K562 (cell line): ENCODE results near the gene LMX1B. TPM values are rescaled to one million over a fixed set of nuclear protein-coding genes. Genes with fewer than 3 reads are reported as not detected.
A peak's percentile ranks its signal among the peaks of the same experiment; 100 is the strongest.

Source experiments
- ATAC-seq: fragments of 200-7000 bp; cut with Tn5 transposase; 3 replicates; pipeline ENCODE4 v1.9.1; 2020; ENCODE audit warnings: moderate library complexity
- BruUV-seq: library from RNA; stranded (reverse); fragments of 400-500 nt; replicated peaks from 2 replicates; lab custom pipeline; 2021; lab: Mats Ljungman, UMichigan
- CTCF ChIA-PET: fragments of 300-600 bp; formaldehyde crosslinking; extraction: SDS; loops from one replicate; lab custom pipeline; 2021; ENCODE audit warnings: low intra/inter-chr PET ratio; lab: Yijun Ruan, JAX
- POLR2A ChIA-PET: fragments of 300-600, 350-650 bp; sonication (Branson Sonifier 250); formaldehyde crosslinking; extraction: SDS; loops from one replicate; lab custom pipeline; 2021; ENCODE audit warnings: antibody characterized with exemption, inconsistent platforms; lab: Yijun Ruan, JAX
- DNase-seq, 4 experiments: peaks; one replicate each; pipeline versions ENCODE4 v3.0.0 to v3.0.0-alpha.2; 2011 to 2018; ENCODE audit warnings: low spot score in 3 of 4, mixed read lengths in 3 of 4; ENCODE audit errors: extremely low read depth in 1 of 4
- FAIRE-seq: peaks from 2 replicates; lab custom pipeline; 2011; peaks lifted over from hg19 to GRCh38; lab: Jason Lieb, UNC
- H2AFZ ChIP-seq: 2 replicates; pipeline ENCODE4 v1.6.0; 2011; ENCODE audit warnings: low read depth, low read length, control low read depth, inconsistent platforms
- H3K27ac ChIP-seq: fragments of 200-600 bp; 3 replicates; pipeline ENCODE4 v1.8.0; 2011; ENCODE audit warnings: low read depth, mild to moderate bottlenecking, control low read depth, inconsistent platforms, low read length, moderate library complexity, mixed read lengths; ENCODE audit errors: extremely low read depth
- H3K27me3 ChIP-seq, 2 experiments: fragments of 300-600 bp in 1 of 2; 2 replicates in 1 of 2; 3 replicates in 1 of 2; pipeline versions ENCODE4 v1.6.0 to v1.8.0; 2011; ENCODE audit warnings: inconsistent platforms in 2 of 2, low read length in 2 of 2, mild to moderate bottlenecking in 1 of 2, mixed read lengths in 1 of 2, moderate library complexity in 1 of 2; ENCODE audit not compliant: control insufficient read depth in 2 of 2, insufficient read depth in 2 of 2
- H3K36me3 ChIP-seq: fragments of 300-600 bp; 3 replicates; pipeline ENCODE4 v1.8.0; 2011; ENCODE audit warnings: mild to moderate bottlenecking, low read length, inconsistent platforms; ENCODE audit not compliant: control insufficient read depth, insufficient read depth
- H3K4me1 ChIP-seq, 2 experiments: fragments of 200-600 bp in 1 of 2; replicated peaks in 1 of 2; 2 replicates in 1 of 2; 3 replicates in 1 of 2; pipeline versions ENCODE4 v1.5.1 to v1.8.0; 2011; ENCODE audit warnings: inconsistent platforms in 2 of 2, low read length in 2 of 2, mild to moderate bottlenecking in 1 of 2, mixed read lengths in 1 of 2, moderate library complexity in 1 of 2; ENCODE audit not compliant: control insufficient read depth in 2 of 2, insufficient read depth in 2 of 2
- H3K4me2 ChIP-seq: 2 replicates; pipeline ENCODE4 v1.6.1; 2011; ENCODE audit warnings: low read length, control low read depth, inconsistent platforms, mixed read lengths; ENCODE audit not compliant: insufficient read depth
- H3K4me3 ChIP-seq: fragments of 200-600 bp; sonication (generic), shearing (Covaris generic); 2 replicates; pipeline ENCODE4 v1.5.1; 2016; ENCODE audit warnings: control low read depth, inconsistent platforms
- H3K79me2 ChIP-seq: fragments of 200-600 bp; 3 replicates; pipeline ENCODE4 v1.8.0; 2011; ENCODE audit warnings: low read length, inconsistent platforms; ENCODE audit not compliant: control insufficient read depth, insufficient read depth
- H3K9ac ChIP-seq, 2 experiments: 2 replicates each; pipeline versions ENCODE4 v1.6.0 to v1.6.1; 2011; ENCODE audit warnings: low read depth in 2 of 2, low read length in 2 of 2, control low read depth in 1 of 2, inconsistent platforms in 1 of 2, mild to moderate bottlenecking in 1 of 2, mixed read lengths in 1 of 2; ENCODE audit not compliant: insufficient read depth in 1 of 2
- H3K9me1 ChIP-seq: one replicate; pipeline ENCODE4 v1.6.0; 2011; ENCODE audit warnings: inconsistent platforms, mild to moderate bottlenecking, low read length, moderate library complexity; ENCODE audit not compliant: control insufficient read depth, insufficient read depth
- H3K9me3 ChIP-seq: replicated peaks from 2 replicates; pipeline ENCODE4 v1.5.1; 2011; ENCODE audit warnings: low read depth, low read length, inconsistent platforms; ENCODE audit not compliant: control insufficient read depth, insufficient read depth
- H4K20me1 ChIP-seq: replicated peaks from 2 replicates; pipeline ENCODE4 v1.6.1; 2011; ENCODE audit warnings: low read length, inconsistent platforms, mixed read lengths; ENCODE audit not compliant: control insufficient read depth, insufficient read depth
- DNMT1 ChIP-seq: fragments of 450-650 bp; IDR thresholded peaks from 2 replicates; pipeline ENCODE4 v1.6.1; 2016; ENCODE audit warnings: antibody characterized with exemption, mild to moderate bottlenecking
- ETV5 ChIP-seq: sonication (generic); formaldehyde crosslinking; IDR thresholded peaks from 2 replicates; pipeline ENCODE4 v1.4.0; 2020; ENCODE audit warnings: low read depth, mild to moderate bottlenecking, missing genetic modification reagents
- MAZ ChIP-seq, 2 experiments: fragments of 450-650 bp in 1 of 2; sonication (generic) in 1 of 2; formaldehyde crosslinking; IDR thresholded peaks in 1 of 2; conservative IDR thresholded peaks in 1 of 2; 2 replicates each; pipeline versions ENCODE4 v1.4.0 to v1.5.0; 2020; ENCODE audit warnings: mild to moderate bottlenecking in 1 of 2, missing genetic modification reagents in 1 of 2
- MBD2 ChIP-seq: sonication (generic); IDR thresholded peaks from 2 replicates; pipeline ENCODE4 v1.6.1; 2016; ENCODE audit warnings: low read depth, borderline replicate concordance
- MEIS2 ChIP-seq: fragments of 450-650 bp; IDR thresholded peaks from 2 replicates; pipeline ENCODE4 v1.6.1; 2014; ENCODE audit warnings: mild to moderate bottlenecking; ENCODE audit not compliant: partially characterized antibody
- PML ChIP-seq: IDR thresholded peaks from 2 replicates; pipeline ENCODE4 v1.6.1; 2012; ENCODE audit warnings: low read length, inconsistent platforms
- RCOR1 ChIP-seq, 2 experiments: IDR thresholded peaks; 2 replicates each; pipeline ENCODE4 v1.6.1; 2012; ENCODE audit warnings: low read depth in 2 of 2, low read length in 2 of 2, borderline replicate concordance in 1 of 2, improper control_type of control experiment in 1 of 2
- SMARCE1 ChIP-seq: fragments of 450-650 bp; IDR thresholded peaks from 2 replicates; pipeline ENCODE4 v1.7.1; 2016; ENCODE audit warnings: mild to moderate bottlenecking
- SMC3 ChIP-seq: conservative IDR thresholded peaks from 2 replicates; pipeline ENCODE4 v1.6.1; 2011; ENCODE audit warnings: low read depth, low read length, improper control_type of control experiment; ENCODE audit not compliant: insufficient read depth
- ZNF121 ChIP-seq: sonication (generic); formaldehyde crosslinking; conservative IDR thresholded peaks from 2 replicates; pipeline ENCODE4 v1.8.0; 2022; ENCODE audit warnings: missing genetic modification reagents
- ZNF184 ChIP-seq: sonication (generic); formaldehyde crosslinking; IDR thresholded peaks from 2 replicates; pipeline ENCODE4 v1.5.0; 2020; ENCODE audit warnings: missing genetic modification reagents
- ZNF263 ChIP-seq: sonication (generic); formaldehyde crosslinking; IDR thresholded peaks from 2 replicates; pipeline ENCODE4 v1.8.0; 2022; ENCODE audit warnings: mild to moderate bottlenecking, missing genetic modification reagents, borderline replicate concordance
- ZNF407 ChIP-seq: fragments of 450-650 bp; IDR thresholded peaks from 2 replicates; pipeline ENCODE4 v1.6.1; 2016; ENCODE audit warnings: low read depth
- WGBS: fragments of 100-300 bp; shearing (Covaris generic); methylation state at CpG from one replicate; pipeline ENCODE4 v1.1.6; 2016; ENCODE audit warnings: low coverage, mixed read lengths; ENCODE audit not compliant: insufficient coverage; ENCODE audit errors: missing lambda C conversion rate; 5-methylcytosine and 5-hydroxymethylcytosine counted together
- in situ Hi-C: fragments of 300-500 bp; cut with MboI; formaldehyde crosslinking; loops from 4 replicates; pipeline ENCODE4 v1.15.0; 2018; ENCODE audit warnings: inconsistent platforms, mixed read lengths
- intact Hi-C: fragments of 100-400 bp; cut with micrococcal nuclease; formaldehyde crosslinking; loops from 2 replicates; pipeline ENCODE4 v1.14.2; 2022
- polyA plus RNA-seq, 8 experiments: library from polyadenylated mRNA; depleted of rRNA in 4 of 8; stranded (reverse) in 5 of 8; unstranded in 3 of 8; fragments of >200 nt; fragmentation: Nextera tagmentation in 2 of 8; fragmentation: Illumina TruSeq in 1 of 8; extraction: Ambion mirVana in 2 of 8; extraction: Trizol in 1 of 8; gene quantifications; 2 replicates each; pipeline versions ENCODE4 v1.2.1 to v1.2.3, GENCODE V29; 2011 to 2014; ENCODE audit warnings: inconsistent platforms in 1 of 8, missing spikeins in 1 of 8
- total RNA-seq, 7 experiments: library from RNA; depleted of rRNA in 6 of 7; stranded (reverse); fragments of >200 nt in 6 of 7; fragmentation: Illumina TruSeq in 2 of 7; extraction: Trizol in 2 of 7; gene quantifications; 2 replicates each; pipeline versions ENCODE4 v1.2.1 to v1.2.3, GENCODE V29; 2011 to 2021; ENCODE audit warnings: low replicate concordance in 1 of 7

The LMX1B gene
- total and polyA plus RNA-seq, 9 of the 15 experiments (the other 6 are each of a cell fraction or from before 2014, with no cell fraction given) = not detected

DNA sequence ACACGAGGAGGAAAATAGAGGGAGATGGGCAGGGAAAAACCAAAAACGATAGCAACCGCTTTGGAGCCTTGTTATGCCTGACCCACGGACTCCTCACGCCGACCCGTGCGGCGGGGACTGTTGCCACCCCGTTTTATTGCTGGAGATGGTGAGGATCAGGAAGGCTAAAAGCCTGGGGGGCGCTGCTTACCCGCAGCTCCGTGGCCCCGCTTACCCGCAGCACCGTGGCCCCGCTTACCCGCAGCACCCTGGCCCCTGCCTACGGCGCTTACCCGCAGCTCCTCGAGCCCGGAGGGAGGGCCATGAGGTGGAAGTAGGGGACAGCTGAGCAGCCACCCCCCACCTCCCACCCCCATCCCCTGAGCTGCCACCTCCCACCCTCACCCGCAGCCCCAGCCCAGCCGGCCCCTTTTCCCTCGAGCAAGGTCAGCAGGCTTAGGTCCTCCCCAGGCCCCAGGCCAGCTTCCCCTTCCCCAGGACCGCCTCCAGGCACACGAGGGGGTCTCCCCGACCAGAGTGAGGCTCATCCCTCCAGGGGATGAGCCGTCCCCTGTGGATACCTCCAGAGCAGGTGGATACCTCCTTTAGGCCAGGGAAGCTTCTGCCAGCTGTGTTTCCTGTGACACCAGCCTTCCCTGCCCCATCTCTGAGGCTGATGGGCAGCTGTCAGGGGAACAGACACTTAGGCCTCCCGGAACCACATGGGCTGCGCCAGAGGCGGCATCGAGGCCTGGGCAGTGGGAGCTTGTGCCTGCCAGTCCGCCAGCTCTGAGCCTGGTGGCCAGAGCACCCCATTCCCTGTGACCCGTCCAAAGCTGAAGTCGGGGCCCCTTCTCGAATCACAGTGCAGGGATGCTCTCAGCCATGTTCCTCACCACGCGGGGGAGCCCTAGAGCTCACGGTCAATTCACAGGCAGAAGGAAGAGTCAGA, 92.3 kb downstream of the LMX1B start:
- H3K9ac ChIP-seq = no peak overlapping the region; a peak in 1 of 4 replicates
- CTCF ChIA-PET = interaction anchor here (1.0 to 3.7 kb wide), 4 partner anchors 67 to 79 kb away, joined by 4 to 43 read pairs (median 4); no protein-coding TSS in a partner anchor
- intact Hi-C loops = loop anchor here (1.0 kb wide), 1 partner anchor 75 kb away; no protein-coding TSS in a partner anchor
- no peak overlapping the region for H3K27ac ChIP-seq
- peak overlapping the region; percentile 86 for H2AFZ ChIP-seq
- peak overlapping the region; percentile 48; the same call in 1 of the 2 replicates for H3K4me2 ChIP-seq
- H3K9me3 ChIP-seq = no peaks in the 10 kb centered on the region
- peak; percentile 70 for FAIRE-seq
- 23% methylated on average over 33 of the region's 41 CpGs for WGBS
- in situ Hi-C loops = loop anchor here (5.0 kb wide), 1 partner anchor 66 kb away; no protein-coding TSS in a partner anchor
- POLR2A ChIA-PET = interaction anchor here (0.5 to 1.9 kb wide), 8 partner anchors 7 to 488 kb away, joined by 3 to 10 read pairs (median 4); no protein-coding TSS in a partner anchor
- ATAC-seq = peak; percentile 87
- H3K79me2 ChIP-seq = no peaks in the 10 kb centered on the region
- peaks cover 16 to 31% of the 10 kb centered on the region in 2 experiments; a peak in 4 of 5 replicates for H3K4me1 ChIP-seq
- no peaks in the 10 kb centered on the region for H3K9me1 ChIP-seq
- BruUV-seq = no TSS peak
- DNase-seq = peak; percentile 72 to 75 (median 74)
- H3K4me3 ChIP-seq = no peak overlapping the region
- H3K27me3 ChIP-seq = peaks cover 4 to 26% of the 10 kb centered on the region in 2 experiments; a peak in 3 of 5 replicates
- peaks cover 27% of the 10 kb centered on the region for H4K20me1 ChIP-seq
- H3K36me3 ChIP-seq = no peaks in the 10 kb centered on the region
- TF ChIP-seq ZNF407 (no peak), ZNF263 (CRISPR knock-in tag) (0 out of 2 replicates have a peak, but pooled peaks have one; percentile 12), RCOR1 (IDR thresholded peaks at IDR 0.05; ENCODE audit: borderline replicate concordance in 1 of 2, low read depth in 2 of 2, low read length in 2 of 2) (peak in 1 of 2 experiments; percentile 71; a peak in 2 of 4 replicates), MAZ (CRISPR knock-in tag; conservative IDR thresholded peaks at IDR 0.05 in 1 of 2, IDR thresholded peaks at IDR 0.05 in 1 of 2) (no peak), MEIS2 (peak; percentile 25), SMC3 (peak; percentile 46; the same call in 1 of the 2 replicates), DNMT1 (no peak), SMARCE1 (no peak), ETV5 (no peak), ZNF121 (CRISPR knock-in tag) (no peak), ZNF184 (CRISPR knock-in tag) (no peak), PML (no peak), MBD2 (no peak)
